HepG2 (cell line): ENCODE data around the gene TSACC. TPM values are rescaled to one million over a fixed set of nuclear protein-coding genes. Genes with fewer than 3 reads are reported as not detected.

Experiments used
- ATAC-seq: fragments of 200-7000 bp; cut with Tn5 transposase; 3 replicates; pipeline ENCODE4 v1.9.1; 2020; ENCODE audit warnings: mild to moderate bottlenecking, moderate library complexity
- BruUV-seq: library from RNA; stranded (reverse); fragments of 400-500 nt; replicated peaks from 2 replicates; lab custom pipeline; 2021; lab: Mats Ljungman, UMichigan
- CTCF ChIA-PET: fragments of 300-600 bp; formaldehyde crosslinking; extraction: SDS; loops from one replicate; lab custom pipeline; 2021; ENCODE audit warnings: low total read pairs, inconsistent platforms, low intra/inter-chr PET ratio; lab: Yijun Ruan, JAX
- POLR2A ChIA-PET: fragments of 350-600 bp; sonication (Branson Sonifier 250); formaldehyde crosslinking; loops from one replicate; lab custom pipeline; 2020; ENCODE audit warnings: antibody characterized with exemption, inconsistent platforms; lab: Yijun Ruan, JAX
- DNase-seq: peaks from one replicate; pipeline ENCODE4 v3.0.0-alpha.2; 2015; ENCODE audit warnings: low spot score
- FAIRE-seq: peaks from 3 replicates; lab custom pipeline; 2011; peaks lifted over from hg19 to GRCh38; lab: Jason Lieb, UNC
- H2AFZ ChIP-seq: one replicate; pipeline ENCODE4 v1.6.1; 2011; ENCODE audit warnings: low read length, inconsistent platforms
- H3K27ac ChIP-seq: fragments of 300-600 bp; 3 replicates; pipeline ENCODE4 v1.8.0; 2011; ENCODE audit warnings: mixed run types, mild to moderate bottlenecking, mixed read lengths, low read length, inconsistent platforms; ENCODE audit not compliant: insufficient read depth; ENCODE audit errors: extremely low read length
- H3K27me3 ChIP-seq, 2 experiments: fragments of 200-600 bp in 1 of 2; 2 replicates in 1 of 2; 3 replicates in 1 of 2; pipeline versions ENCODE4 v1.6.0 to v1.8.0; 2011; ENCODE audit warnings: low read length in 2 of 2, mild to moderate bottlenecking in 2 of 2, moderate library complexity in 2 of 2, inconsistent platforms in 1 of 2; ENCODE audit not compliant: insufficient read depth in 2 of 2, control insufficient read depth in 1 of 2
- H3K36me3 ChIP-seq, 2 experiments: fragments of 200-600 bp in 1 of 2; replicated peaks in 1 of 2; 2 replicates in 1 of 2; 3 replicates in 1 of 2; pipeline versions ENCODE4 v1.5.1 to v1.8.0; 2011; ENCODE audit warnings: low read length in 2 of 2, inconsistent platforms in 1 of 2; ENCODE audit not compliant: insufficient read depth in 2 of 2, control insufficient read depth in 1 of 2
- H3K4me1 ChIP-seq: 2 replicates; pipeline ENCODE4 v1.5.1; 2012; ENCODE audit warnings: low read length, inconsistent platforms; ENCODE audit not compliant: insufficient read depth
- H3K4me2 ChIP-seq: 2 replicates; pipeline ENCODE4 v1.6.0; 2011; ENCODE audit warnings: low read depth, low read length, inconsistent platforms
- H3K4me3 ChIP-seq, 3 experiments: fragments of 200-600 bp in 1 of 3; sonication (generic), shearing (Covaris generic) in 1 of 3; replicated peaks in 1 of 3; 2 replicates each; pipeline ENCODE4 v1.5.1; 2011 to 2016; ENCODE audit warnings: low read length in 3 of 3, inconsistent platforms in 2 of 3, low read depth in 2 of 3, mild to moderate bottlenecking in 2 of 3, control low read depth in 1 of 3, mixed read lengths in 1 of 3; ENCODE audit not compliant: insufficient read depth in 1 of 3
- H3K79me2 ChIP-seq: one replicate; pipeline ENCODE4 v1.6.1; 2011; ENCODE audit warnings: low read length, inconsistent platforms; ENCODE audit not compliant: insufficient read depth
- H3K9ac ChIP-seq: 2 replicates; pipeline ENCODE4 v1.6.0; 2011; ENCODE audit warnings: mild to moderate bottlenecking, low read depth, low read length, inconsistent platforms; ENCODE audit not compliant: insufficient read depth
- H3K9me3 ChIP-seq: 2 replicates; pipeline ENCODE4 v1.5.1; 2012; ENCODE audit warnings: mild to moderate bottlenecking, low read length
- H4K20me1 ChIP-seq: 2 replicates; pipeline ENCODE4 v1.6.0; 2011; ENCODE audit warnings: inconsistent platforms, mild to moderate bottlenecking, low read length, moderate library complexity; ENCODE audit not compliant: insufficient read depth
- CCDC6 ChIP-seq: sonication (generic); formaldehyde crosslinking; IDR thresholded peaks from 2 replicates; pipeline ENCODE4 v1.8.1; 2022; ENCODE audit warnings: mild to moderate bottlenecking, missing genetic modification reagents, moderate library complexity
- FOXP4 ChIP-seq: sonication (generic); formaldehyde crosslinking; IDR thresholded peaks from 2 replicates; pipeline ENCODE4 v1.4.0; 2020; ENCODE audit warnings: missing genetic modification reagents
- HNF4G ChIP-seq, 2 experiments: sonication (generic) in 1 of 2; formaldehyde crosslinking in 1 of 2; IDR thresholded peaks; 2 replicates each; pipeline versions ENCODE4 v1.4.0 to v1.6.1; 2011 to 2020; ENCODE audit warnings: borderline replicate concordance in 2 of 2, low read depth in 2 of 2, mild to moderate bottlenecking in 2 of 2, low read length in 1 of 2, missing genetic modification reagents in 1 of 2, moderate library complexity in 1 of 2
- RBM39 ChIP-seq: fragments of 200-400 bp; formaldehyde crosslinking; IDR thresholded peaks from one replicate; pipeline ENCODE4 v1.6.1; 2018; ENCODE audit warnings: antibody characterized with exemption, mild to moderate bottlenecking, low read depth, low read length; ENCODE audit not compliant: poor library complexity, severe bottlenecking
- SSRP1 ChIP-seq: IDR thresholded peaks from 2 replicates; pipeline ENCODE4 v1.6.1; 2016; ENCODE audit warnings: control low read depth
- ZBTB26 ChIP-seq: IDR thresholded peaks from 2 replicates; pipeline ENCODE4 v1.6.1; 2016; ENCODE audit warnings: missing compliant biosample characterization, missing genetic modification reagents, borderline replicate concordance
- ZFP36 ChIP-seq: fragments of 150-350 bp; IDR thresholded peaks from 2 replicates; pipeline ENCODE4 v1.6.1; 2018; ENCODE audit warnings: borderline replicate concordance, low read length, low read depth; ENCODE audit not compliant: partially characterized antibody
- ZFP36L1 ChIP-seq: sonication (generic); formaldehyde crosslinking; IDR thresholded peaks from 2 replicates; pipeline ENCODE4 v1.8.0; 2022; ENCODE audit warnings: mild to moderate bottlenecking, missing genetic modification reagents, moderate library complexity
- ZNF616 ChIP-seq: sonication (generic); formaldehyde crosslinking; IDR thresholded peaks from 2 replicates; pipeline ENCODE4 v1.5.0; 2020; ENCODE audit warnings: low read depth, mild to moderate bottlenecking, missing genetic modification reagents
- ZSCAN29 ChIP-seq: sonication (generic); formaldehyde crosslinking; conservative IDR thresholded peaks from 2 replicates; pipeline ENCODE4 v1.4.0; 2020; ENCODE audit warnings: mild to moderate bottlenecking, missing genetic modification reagents
- WGBS: methylation state at CpG from one replicate; pipeline ENCODE4 v1.1.6; 2017; ENCODE audit warnings: low lambda C conversion rate; 5-methylcytosine and 5-hydroxymethylcytosine counted together
- in situ Hi-C: cut with HindIII; loops from 2 replicates; pipeline ENCODE4 v1.10.0; 2017; ENCODE audit warnings: low pct_unique_long_range_greater_than_20kb; ENCODE audit not compliant: extremely low pct_ligation_motif_present
- intact Hi-C: fragments of 100-400 bp; cut with micrococcal nuclease; formaldehyde crosslinking; loops from one replicate; pipeline ENCODE4 v1.10.0; 2022; ENCODE audit not compliant: unreplicated experiment
- polyA plus RNA-seq, 8 experiments: library from polyadenylated mRNA; depleted of rRNA in 3 of 8; stranded (reverse) in 7 of 8; unstranded in 1 of 8; fragments of >200 nt; fragmentation: Illumina TruSeq in 4 of 8; extraction: Trizol in 4 of 8; gene quantifications; 2 replicates each; pipeline versions ENCODE4 v1.2.1 to v1.2.3, GENCODE V29; 2011 to 2016; ENCODE audit warnings: low read depth in 4 of 8, missing spikeins in 1 of 8, mixed read lengths in 1 of 8; ENCODE audit not compliant: insufficient read depth in 1 of 8
- total RNA-seq, 5 experiments: library from RNA; depleted of rRNA; stranded (reverse); fragments of >200 nt; fragmentation: Illumina TruSeq; extraction: Trizol; gene quantifications; 2 replicates each; pipeline ENCODE4 v1.2.3, GENCODE V29; 2016; ENCODE audit warnings: low read depth in 1 of 5

TSACC gene
- total and polyA plus RNA-seq, 2 of the 13 experiments (the other 11 are each of a cell fraction or from before 2014, with no cell fraction given): 1.5 to 2.6 TPM

GRCh38 chr1:156394835-156395461, 56.6 kb downstream of the TSACC start:
- no peak for TF ChIP-seq CCDC6
- no peak for TF ChIP-seq RBM39
- TF ChIP-seq ZNF616 (CRISPR knock-in tag): no peak
- TF ChIP-seq FOXP4 (CRISPR knock-in tag): no peak
- no peak for TF ChIP-seq ZBTB26 (CRISPR knock-in tag)
- no peak for TF ChIP-seq ZFP36
- no peak for TF ChIP-seq HNF4G (IDR thresholded peaks at IDR 0.05; ENCODE audit: borderline replicate concordance, low read depth, low read length)
- no peak for TF ChIP-seq HNF4G (CRISPR knock-in tag; IDR thresholded peaks at IDR 0.05; ENCODE audit: borderline replicate concordance, low read depth)
- TF ChIP-seq SSRP1: no peak
- TF ChIP-seq ZSCAN29: no peak
- no peak for TF ChIP-seq ZFP36L1
- ChIA-PET CTCF (no interaction called here), POLR2A (interaction anchor here (1.5 kb wide), 1 partner anchor 9 kb away, joined by 3 read pairs; no protein-coding TSS in a partner anchor)
- Histone ChIP-seq H3K79me2 (no peaks in the 10 kb centered on the region), H3K4me3 (no peak overlapping the region), H3K27me3 (peaks cover 8 to 38% of the 10 kb centered on the region in 2 experiments; a peak in 4 of 5 replicates), H3K9ac (no peak overlapping the region), H4K20me1 (no peaks in the 10 kb centered on the region), H3K27ac (no peak overlapping the region), H2AFZ (no peak overlapping the region), H3K4me1 (peaks cover 20% of the 10 kb centered on the region), H3K9me3 (no peaks in the 10 kb centered on the region), H3K36me3 (no peaks in the 10 kb centered on the region), H3K4me2 (no peak overlapping the region)
- FAIRE-seq: no peak
- DNase-seq: no peak
- 53% methylated on average over 15 of the region's 16 CpGs for WGBS
- ATAC-seq: no peak
- in situ Hi-C loops (no loop called here), intact Hi-C loops (no loop called here)
- no TSS peak for BruUV-seq

Other genes starting within 250 kb of the TSACC start
- 190 and 225 TPM in 2 replicates for gene LMNA, start 223.8 kb upstream of the TSACC start, total RNA-seq (2016; rRNA removed; fragmentation: Illumina TruSeq; extraction: Trizol)
- 107 and 110 TPM in 2 replicates for gene LMNA, start 223.8 kb upstream of the TSACC start, polyA plus RNA-seq (2011; rRNA removed)
- gene SEMA4A, start 184.9 kb upstream of the TSACC start, total RNA-seq (2016; rRNA removed; fragmentation: Illumina TruSeq; extraction: Trizol): 0.09 TPM in 1 of 2 replicates, not detected in the other
- gene SEMA4A, start 184.9 kb upstream of the TSACC start, polyA plus RNA-seq (2011; rRNA removed): 0.14 and 0.20 TPM in 2 replicates
- gene SLC25A44, start 144.4 kb upstream of the TSACC start, total RNA-seq (2016; rRNA removed; fragmentation: Illumina TruSeq; extraction: Trizol): 10.7 and 12.4 TPM in 2 replicates
- gene SLC25A44, start 144.4 kb upstream of the TSACC start, polyA plus RNA-seq (2011; rRNA removed): 13.4 and 14.3 TPM in 2 replicates
- gene PMF1, start 125.5 kb upstream of the TSACC start, total RNA-seq (2016; rRNA removed; fragmentation: Illumina TruSeq; extraction: Trizol): 89.0 and 94.7 TPM in 2 replicates
- 68.4 and 72.5 TPM in 2 replicates for gene PMF1, start 125.5 kb upstream of the TSACC start, polyA plus RNA-seq (2011; rRNA removed)
- gene BGLAP, start 96.3 kb upstream of the TSACC start, total RNA-seq (2016; rRNA removed; fragmentation: Illumina TruSeq; extraction: Trizol): 0.62 TPM in 1 of 2 replicates, not detected in the other
- 1.4 and 1.6 TPM in 2 replicates for gene BGLAP, start 96.3 kb upstream of the TSACC start, polyA plus RNA-seq (2011; rRNA removed)
- gene PAQR6, start 90.5 kb upstream of the TSACC start, total RNA-seq (2016; rRNA removed; fragmentation: Illumina TruSeq; extraction: Trizol): 0.14 and 0.82 TPM in 2 replicates
- 1.4 and 2.0 TPM in 2 replicates for gene PAQR6, start 90.5 kb upstream of the TSACC start, polyA plus RNA-seq (2011; rRNA removed)
- 63.3 and 84.0 TPM in 2 replicates for gene SMG5, start 55.7 kb upstream of the TSACC start, total RNA-seq (2016; rRNA removed; fragmentation: Illumina TruSeq; extraction: Trizol)
- gene SMG5, start 55.7 kb upstream of the TSACC start, polyA plus RNA-seq (2011; rRNA removed): 50.5 and 65.4 TPM in 2 replicates
- gene TMEM79, start 54.2 kb upstream of the TSACC start, total RNA-seq (2016; rRNA removed; fragmentation: Illumina TruSeq; extraction: Trizol): 1.0 and 1.9 TPM in 2 replicates
- gene TMEM79, start 54.2 kb upstream of the TSACC start, polyA plus RNA-seq (2011; rRNA removed): 0.99 and 1.2 TPM in 2 replicates
- 39.1 and 75.8 TPM in 2 replicates for gene GLMP, start 42.8 kb upstream of the TSACC start, total RNA-seq (2016; rRNA removed; fragmentation: Illumina TruSeq; extraction: Trizol)
- gene GLMP, start 42.8 kb upstream of the TSACC start, polyA plus RNA-seq (2011; rRNA removed): 41.4 and 44.6 TPM in 2 replicates
- 0.24 TPM in 1 of 2 replicates, not detected in the other for gene VHLL, start 39.2 kb upstream of the TSACC start, total RNA-seq (2016; rRNA removed; fragmentation: Illumina TruSeq; extraction: Trizol)
- not detected in 2 replicates for gene VHLL, start 39.2 kb upstream of the TSACC start, polyA plus RNA-seq (2011; rRNA removed)
- 615 and 870 TPM in 2 replicates for gene CCT3, start 234 bp upstream of the TSACC start, total RNA-seq (2016; rRNA removed; fragmentation: Illumina TruSeq; extraction: Trizol)
- gene CCT3, start 234 bp upstream of the TSACC start, polyA plus RNA-seq (2011; rRNA removed): 301 and 319 TPM in 2 replicates
- 19.9 and 73.5 TPM in 2 replicates for gene RHBG, start 30.7 kb downstream of the TSACC start, total RNA-seq (2016; rRNA removed; fragmentation: Illumina TruSeq; extraction: Trizol)
- gene RHBG, start 30.7 kb downstream of the TSACC start, polyA plus RNA-seq (2011; rRNA removed): 61.8 and 90.0 TPM in 2 replicates
- 1.3 and 1.6 TPM in 2 replicates for gene MEF2D, start 162.2 kb downstream of the TSACC start, total RNA-seq (2016; rRNA removed; fragmentation: Illumina TruSeq; extraction: Trizol)
- 3.9 and 4.8 TPM in 2 replicates for gene MEF2D, start 162.2 kb downstream of the TSACC start, polyA plus RNA-seq (2011; rRNA removed)
- 6.7 and 14.1 TPM in 2 replicates for gene IQGAP3, start 234.0 kb downstream of the TSACC start, total RNA-seq (2016; rRNA removed; fragmentation: Illumina TruSeq; extraction: Trizol)
- 12.8 and 13.5 TPM in 2 replicates for gene IQGAP3, start 234.0 kb downstream of the TSACC start, polyA plus RNA-seq (2011; rRNA removed)
- 0.13 and 0.15 TPM in 2 replicates for gene TTC24, start 241.2 kb downstream of the TSACC start, total RNA-seq (2016; rRNA removed; fragmentation: Illumina TruSeq; extraction: Trizol)
- 0.18 and 0.30 TPM in 2 replicates for gene TTC24, start 241.2 kb downstream of the TSACC start, polyA plus RNA-seq (2011; rRNA removed)